Skeletal muscle satellite cell (primary cell): ENCODE results near the gene EDARADD.
"Not testable (repeated sequence)": the region's sequence is repeated elsewhere in the genome, so short reads cannot be mapped to it uniquely, and the experiment has no call there.

Source experiments
- H3K27me3 ChIP-seq: 2 replicates; pipeline ENCODE4 v1.7.0; 2013; ENCODE audit warnings: low read length; ENCODE audit not compliant: control insufficient read depth, insufficient read depth
- H3K36me3 ChIP-seq: 2 replicates; pipeline ENCODE4 v1.7.0; 2013; ENCODE audit warnings: mild to moderate bottlenecking, control low read depth, low read length; ENCODE audit not compliant: insufficient read depth
- H3K4me1 ChIP-seq: 2 replicates; pipeline ENCODE4 v1.7.0; 2013; ENCODE audit warnings: low read length; ENCODE audit not compliant: control insufficient read depth, insufficient read depth
- H3K4me2 ChIP-seq: 2 replicates; pipeline ENCODE4 v1.7.0; 2013; ENCODE audit warnings: mild to moderate bottlenecking, low read length
- H3K4me3 ChIP-seq: 2 replicates; pipeline ENCODE4 v1.7.0; 2013; ENCODE audit warnings: low read length
- H3K9ac ChIP-seq: 2 replicates; pipeline ENCODE4 v1.7.0; 2013; ENCODE audit warnings: mild to moderate bottlenecking, low read depth, low read length, moderate library complexity
- H3K9me3 ChIP-seq: replicated peaks from 2 replicates; pipeline ENCODE4 v1.7.0; 2013; ENCODE audit warnings: mild to moderate bottlenecking, control low read depth, low read length

Gene EDARADD

GRCh38 chr1:236451796-236452373, 57.8 kb downstream of the EDARADD start:
- Histone ChIP-seq H3K4me1 (no peaks in the 10 kb centered on the region), H3K27me3 (no peaks in the 10 kb centered on the region), H3K9ac (no peak overlapping the region), H3K9me3 (no peaks in the 10 kb centered on the region), H3K4me3 (no peak overlapping the region), H3K4me2 (no peak overlapping the region), H3K36me3 (no peaks in the 10 kb centered on the region)

- H3K4me1 ChIP-seq = no peaks in the 10 kb centered on the region
- no peak overlapping the region for H3K4me3 ChIP-seq
- no peak overlapping the region for H3K4me2 ChIP-seq
- no peak overlapping the region for H3K9ac ChIP-seq
- H3K27me3 ChIP-seq = no peaks in the 10 kb centered on the region
- no peaks in the 10 kb centered on the region for H3K9me3 ChIP-seq
- H3K36me3 ChIP-seq = no peaks in the 10 kb centered on the region
Observed at GRCh38 chr1:236455243-236455642, 61.2 kb downstream of the EDARADD start.

GRCh38 chr1:236457775-236458174, 63.7 kb downstream of the EDARADD start:
- no peaks in the 10 kb centered on the region for H3K4me1 ChIP-seq
- H3K4me3 ChIP-seq = no peak overlapping the region
- H3K9me3 ChIP-seq = no peaks in the 10 kb centered on the region
- no peak overlapping the region for H3K4me2 ChIP-seq
- H3K9ac ChIP-seq = no peak overlapping the region
- H3K27me3 ChIP-seq = peaks cover 3% of the 10 kb centered on the region
- no peaks in the 10 kb centered on the region for H3K36me3 ChIP-seq

GRCh38 chr1:236458996-236459395, 64.9 kb downstream of the EDARADD start:
- peaks cover 3% of the 10 kb centered on the region for H3K27me3 ChIP-seq
- H3K4me2 ChIP-seq = no peak overlapping the region
- no peak overlapping the region for H3K9ac ChIP-seq
- H3K36me3 ChIP-seq = no peaks in the 10 kb centered on the region
- H3K4me1 ChIP-seq = no peaks in the 10 kb centered on the region
- H3K4me3 ChIP-seq = no peak overlapping the region
- no peaks in the 10 kb centered on the region for H3K9me3 ChIP-seq

- H3K36me3 ChIP-seq = no peaks in the 10 kb centered on the region
- H3K9ac ChIP-seq = no peak overlapping the region
- H3K4me2 ChIP-seq = no peak overlapping the region
- H3K9me3 ChIP-seq = no peaks in the 10 kb centered on the region
- H3K4me3 ChIP-seq = no peak overlapping the region
- H3K4me1 ChIP-seq = no peaks in the 10 kb centered on the region
- peaks cover 3% of the 10 kb centered on the region for H3K27me3 ChIP-seq
Observed at GRCh38 chr1:236460103-236460502, 66.0 kb downstream of the EDARADD start.

GRCh38 chr1:236464197-236464596, 70.1 kb downstream of the EDARADD start:
- H3K9me3 ChIP-seq, H3K36me3 ChIP-seq, H3K4me2 ChIP-seq, H3K9ac ChIP-seq, H3K27me3 ChIP-seq, H3K4me3 ChIP-seq, H3K4me1 ChIP-seq: not testable (repeated sequence)

- H3K27me3 ChIP-seq = peaks cover 3% of the 10 kb centered on the region
- H3K4me1 ChIP-seq = no peaks in the 10 kb centered on the region
- no peaks in the 10 kb centered on the region for H3K36me3 ChIP-seq
- no peak overlapping the region for H3K4me3 ChIP-seq
- no peak overlapping the region for H3K9ac ChIP-seq
- H3K4me2 ChIP-seq = no peak overlapping the region
- no peaks in the 10 kb centered on the region for H3K9me3 ChIP-seq
Observed at GRCh38 chr1:236465231-236465958, 71.3 kb downstream of the EDARADD start.

GRCh38 chr1:236465959-236466303, 71.8 kb downstream of the EDARADD start:
- no peak overlapping the region for H3K9ac ChIP-seq
- H3K4me2 ChIP-seq = no peak overlapping the region
- no peak overlapping the region for H3K4me3 ChIP-seq
- H3K27me3 ChIP-seq = peaks cover 3% of the 10 kb centered on the region
- no peaks in the 10 kb centered on the region for H3K9me3 ChIP-seq
- no peaks in the 10 kb centered on the region for H3K36me3 ChIP-seq
- H3K4me1 ChIP-seq = no peaks in the 10 kb centered on the region

- no peak overlapping the region for H3K4me2 ChIP-seq
- no peaks in the 10 kb centered on the region for H3K9me3 ChIP-seq
- no peaks in the 10 kb centered on the region for H3K36me3 ChIP-seq
- H3K27me3 ChIP-seq = peaks cover 9% of the 10 kb centered on the region
- no peak overlapping the region for H3K9ac ChIP-seq
- no peak overlapping the region for H3K4me3 ChIP-seq
- no peaks in the 10 kb centered on the region for H3K4me1 ChIP-seq
Observed at GRCh38 chr1:236467327-236467641, 73.2 kb downstream of the EDARADD start.

GRCh38 chr1:236468625-236469024, 74.5 kb downstream of the EDARADD start:
- no peaks in the 10 kb centered on the region for H3K36me3 ChIP-seq
- no peak overlapping the region for H3K9ac ChIP-seq
- no peaks in the 10 kb centered on the region for H3K4me1 ChIP-seq
- H3K27me3 ChIP-seq = peaks cover 8% of the 10 kb centered on the region
- H3K9me3 ChIP-seq = no peaks in the 10 kb centered on the region
- H3K4me3 ChIP-seq = no peak overlapping the region
- no peak overlapping the region for H3K4me2 ChIP-seq

GRCh38 chr1:236469466-236469865, 75.4 kb downstream of the EDARADD start:
- H3K4me1 ChIP-seq = no peaks in the 10 kb centered on the region
- H3K4me2 ChIP-seq = no peak overlapping the region
- no peaks in the 10 kb centered on the region for H3K36me3 ChIP-seq
- no peak overlapping the region for H3K9ac ChIP-seq
- H3K9me3 ChIP-seq = no peaks in the 10 kb centered on the region
- H3K4me3 ChIP-seq = no peak overlapping the region
- peaks cover 8% of the 10 kb centered on the region for H3K27me3 ChIP-seq

GRCh38 chr1:236471096-236471495, 77.0 kb downstream of the EDARADD start:
- Histone ChIP-seq H3K4me1 (no peaks in the 10 kb centered on the region), H3K9me3 (no peaks in the 10 kb centered on the region), H3K4me3 (no peak overlapping the region), H3K9ac (no peak overlapping the region), H3K4me2 (no peak overlapping the region), H3K36me3 (no peaks in the 10 kb centered on the region), H3K27me3 (peaks cover 8% of the 10 kb centered on the region)
